ENCODE data around the gene TSPAN11. TPM values are rescaled to one million over a fixed set of nuclear protein-coding genes. Genes with fewer than 3 reads are reported as not detected.

Gene TSPAN11
- total RNA-seq, 1 donor from 2014 or later: 0.16 TPM

DNA sequence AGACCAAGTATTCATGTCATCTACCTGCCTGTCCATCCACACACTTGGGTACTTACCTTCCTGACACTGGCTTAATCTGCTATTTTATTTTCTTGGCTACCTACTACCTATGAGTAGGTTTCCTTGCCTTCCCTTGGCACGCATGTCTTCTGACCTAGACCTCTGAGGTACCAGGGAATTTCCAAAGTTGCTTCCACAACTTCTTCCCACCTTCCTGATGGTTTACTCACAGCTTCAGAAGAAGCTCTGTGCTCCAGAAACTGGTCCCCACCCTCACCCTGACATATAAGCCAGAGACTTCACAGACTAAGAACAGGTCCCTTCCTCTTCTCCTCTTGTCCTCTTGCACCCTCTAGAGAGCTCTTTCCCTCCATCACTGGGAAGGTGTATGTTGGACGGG lies 111.4 kb downstream of the TSPAN11 start:
- no peak for DNase-seq (ENCODE audit: low read depth)

DNA sequence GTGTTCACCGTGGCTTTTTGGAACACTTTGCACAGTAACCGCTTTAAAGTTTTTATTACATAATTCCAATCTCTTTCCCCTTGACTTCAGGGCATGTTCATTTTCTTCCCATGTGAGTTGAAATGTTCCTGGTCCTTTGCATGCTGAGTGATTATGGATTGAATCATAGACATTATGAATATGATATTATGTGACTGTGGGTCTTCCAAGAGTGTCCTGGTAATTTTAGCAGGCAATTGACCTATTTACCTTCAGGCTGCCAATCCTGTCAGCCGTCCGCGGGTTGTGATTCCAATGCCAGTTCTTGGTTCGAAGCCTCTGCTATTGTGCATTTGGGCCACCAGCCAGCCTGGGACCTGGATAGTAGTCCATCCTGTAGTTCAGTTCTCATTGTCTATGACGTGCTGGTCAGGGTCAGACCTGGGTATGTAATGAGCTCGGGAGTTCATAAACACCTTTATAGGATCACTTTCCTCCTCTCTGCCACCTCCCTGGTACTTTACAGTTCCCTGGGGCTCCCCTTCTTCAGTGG lies 114.6 kb downstream of the TSPAN11 start:
- DNase-seq (ENCODE audit: low read depth): no peak

Other genes starting within 250 kb of the TSPAN11 start
- gene IPO8, start 230.9 kb upstream of the TSPAN11 start, total RNA-seq: 23.2 and 24.9 TPM in 2 replicates
- gene CAPRIN2, start 171.8 kb upstream of the TSPAN11 start, total RNA-seq: 25.5 and 30.0 TPM in 2 replicates
- gene DDX11, start 147.1 kb downstream of the TSPAN11 start, total RNA-seq: 17.8 and 23.7 TPM in 2 replicates